GM13976 (cell line): ENCODE data around the gene LRGUK.

Source experiments
- DNase-seq: peaks from one replicate; pipeline ENCODE4 v3.0.0; 2012; ENCODE audit warnings: low spot score
- CTCF ChIP-seq: IDR thresholded peaks from 2 replicates; pipeline ENCODE4 v1.5.1; 2012; ENCODE audit warnings: borderline replicate concordance, mild to moderate bottlenecking; ENCODE audit not compliant: insufficient read depth; ENCODE audit errors: extremely low read depth, missing control alignments, control extremely low read depth
- in situ Hi-C: fragments of 300-500 bp; cut with MboI; formaldehyde crosslinking; loops from one replicate; pipeline ENCODE4 v1.12.0; 2022; ENCODE audit warnings: low sequenced_read_pairs, mixed read lengths, inconsistent platforms; ENCODE audit not compliant: unreplicated experiment

The LRGUK gene

GRCh38 chr7:134311807-134312206 lies 184.7 kb downstream of the LRGUK start:
- no peak for TF ChIP-seq CTCF
- in situ Hi-C loops, result no loop called here
- no peak for DNase-seq

DNA sequence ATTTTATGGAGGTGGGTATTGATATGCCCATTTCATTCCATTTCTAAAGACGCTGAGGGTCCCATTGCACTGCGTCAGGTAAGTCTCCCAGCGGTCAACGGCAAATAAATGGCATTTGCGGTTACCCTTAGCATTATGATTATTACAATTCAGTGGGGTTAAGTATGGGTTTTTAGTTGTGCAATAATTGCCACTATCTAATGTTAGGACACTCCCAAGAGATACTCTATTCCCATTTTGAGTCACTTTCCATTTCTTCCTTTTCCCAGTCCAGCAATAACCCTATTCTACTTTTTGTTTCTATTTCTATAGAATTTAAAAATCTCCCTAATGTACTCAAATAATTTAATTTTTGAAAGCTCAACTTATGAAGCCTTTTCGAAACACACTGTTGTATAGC lies 185.6 kb downstream of the LRGUK start:
- in situ Hi-C loops, result no loop called here
- DNase-seq, result no peak
- no peak for TF ChIP-seq CTCF

DNA sequence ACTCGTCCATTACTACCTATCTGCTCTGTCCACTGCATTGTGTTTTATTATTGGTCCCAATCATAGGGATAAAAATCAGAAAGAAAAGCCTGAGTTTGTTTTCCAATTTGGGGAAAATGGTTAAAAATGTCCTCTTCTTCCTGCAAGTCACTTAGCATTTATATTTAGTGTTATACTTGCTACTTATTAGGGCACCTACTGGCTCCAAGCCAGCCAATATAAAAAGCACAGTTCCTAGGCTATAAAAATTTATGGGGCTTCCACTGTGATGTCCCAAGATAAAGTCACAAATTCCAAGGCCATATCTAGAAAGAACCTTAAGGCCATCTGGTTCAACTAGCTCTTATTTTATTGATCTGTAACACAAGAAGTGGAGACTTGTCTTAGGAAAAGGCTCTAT lies 186.4 kb downstream of the LRGUK start:
- in situ Hi-C loops, result no loop called here
- no peak for DNase-seq
- TF ChIP-seq CTCF, result no peak
